Mesenchymal stem cell (in vitro differentiated cells and primary cell): ENCODE measurements around the gene CLTB.
A peak's percentile ranks its signal among the peaks of the same experiment; 100 is the strongest.

Experiments
- DNase-seq: peaks from one replicate; pipeline ENCODE4 v3.0.0-alpha.2; 2013
- H2AFZ ChIP-seq: one replicate; pipeline ENCODE4 v1.6.1; 2013; ENCODE audit warnings: low read depth, mild to moderate bottlenecking, control low read depth, inconsistent platforms, low read length, moderate library complexity
- H2AK5ac ChIP-seq: 2 replicates; pipeline ENCODE4 v1.6.1; 2013; ENCODE audit warnings: low read length, moderate library complexity, mild to moderate bottlenecking, inconsistent platforms; ENCODE audit not compliant: severe bottlenecking
- H2BK120ac ChIP-seq: one replicate; pipeline ENCODE4 v1.6.1; 2013; ENCODE audit warnings: low read depth, mild to moderate bottlenecking, inconsistent platforms, low read length, moderate library complexity
- H2BK12ac ChIP-seq, 2 experiments: one replicate each; pipeline ENCODE4 v1.6.1; 2013; ENCODE audit warnings: inconsistent platforms in 2 of 2, low read length in 2 of 2, mild to moderate bottlenecking in 2 of 2, moderate library complexity in 2 of 2, control low read depth in 1 of 2
- H2BK15ac ChIP-seq: one replicate; pipeline ENCODE4 v1.6.1; 2013; ENCODE audit warnings: mild to moderate bottlenecking, low read depth, inconsistent platforms; ENCODE audit not compliant: poor library complexity, severe bottlenecking
- H2BK5ac ChIP-seq: 2 replicates; pipeline ENCODE4 v1.6.1; 2013; ENCODE audit warnings: low read depth, mild to moderate bottlenecking, low read length, control low read depth, inconsistent platforms; ENCODE audit not compliant: poor library complexity, severe bottlenecking
- H3K14ac ChIP-seq, 2 experiments: one replicate each; pipeline ENCODE4 v1.6.1; 2013; ENCODE audit warnings: inconsistent platforms in 2 of 2, low read length in 2 of 2, control low read depth in 1 of 2, mild to moderate bottlenecking in 1 of 2, moderate library complexity in 1 of 2
- H3K18ac ChIP-seq, 2 experiments: one replicate each; pipeline ENCODE4 v1.6.1; 2013; ENCODE audit warnings: inconsistent platforms in 2 of 2, low read length in 2 of 2, control low read depth in 1 of 2, low read depth in 1 of 2, mild to moderate bottlenecking in 1 of 2
- H3K23ac ChIP-seq, 2 experiments: one replicate each; pipeline ENCODE4 v1.6.1; 2013; ENCODE audit warnings: inconsistent platforms in 2 of 2, low read length in 2 of 2, mild to moderate bottlenecking in 2 of 2, moderate library complexity in 2 of 2, control low read depth in 1 of 2
- H3K27ac ChIP-seq: 2 replicates; pipeline ENCODE4 v1.5.1; 2013; ENCODE audit warnings: mild to moderate bottlenecking, moderate library complexity, low read length, control low read depth, inconsistent platforms; ENCODE audit not compliant: poor library complexity, severe bottlenecking
- H3K27me3 ChIP-seq, 2 experiments: 2 replicates each; pipeline versions ENCODE4 v1.6.1 to v1.7.0; 2013; ENCODE audit warnings: low read length in 2 of 2, mild to moderate bottlenecking in 2 of 2, moderate library complexity in 2 of 2, control low read depth in 1 of 2, inconsistent platforms in 1 of 2; ENCODE audit not compliant: control insufficient read depth in 1 of 2, insufficient read depth in 1 of 2
- H3K36me3 ChIP-seq, 2 experiments: 2 replicates each; pipeline versions ENCODE4 v1.6.1 to v1.7.0; 2013; ENCODE audit warnings: low read length in 2 of 2, control low read depth in 1 of 2, inconsistent platforms in 1 of 2, low read depth in 1 of 2, mild to moderate bottlenecking in 1 of 2; ENCODE audit not compliant: insufficient read depth in 2 of 2, control insufficient read depth in 1 of 2
- H3K4ac ChIP-seq, 2 experiments: one replicate each; pipeline ENCODE4 v1.6.1; 2013; ENCODE audit warnings: inconsistent platforms in 2 of 2, low read length in 2 of 2, mild to moderate bottlenecking in 2 of 2, moderate library complexity in 2 of 2, control low read depth in 1 of 2, low read depth in 1 of 2
- H3K4me1 ChIP-seq: 2 replicates; pipeline ENCODE4 v1.6.1; 2013; ENCODE audit warnings: low read depth, low read length, control low read depth; ENCODE audit not compliant: control insufficient read depth, insufficient read depth
- H3K4me2 ChIP-seq: 2 replicates; pipeline ENCODE4 v1.6.1; 2013; ENCODE audit warnings: low read length, mild to moderate bottlenecking, inconsistent platforms; ENCODE audit not compliant: poor library complexity, severe bottlenecking
- H3K4me3 ChIP-seq, 2 experiments: 2 replicates each; pipeline versions ENCODE4 v1.5.1 to v1.7.0; 2013; ENCODE audit warnings: low read length in 2 of 2, mild to moderate bottlenecking in 2 of 2, control low read depth in 1 of 2, low read depth in 1 of 2; ENCODE audit not compliant: insufficient read depth in 1 of 2
- H3K79me1 ChIP-seq: replicated peaks from 2 replicates; pipeline ENCODE4 v1.6.1; 2013; ENCODE audit warnings: mild to moderate bottlenecking, control low read depth, low read length, inconsistent platforms; ENCODE audit not compliant: poor library complexity, severe bottlenecking
- H3K9ac ChIP-seq: 2 replicates; pipeline ENCODE4 v1.7.0; 2013; ENCODE audit warnings: mild to moderate bottlenecking, low read length, moderate library complexity
- H3K9me3 ChIP-seq: 2 replicates; pipeline ENCODE4 v1.7.0; 2013; ENCODE audit warnings: mild to moderate bottlenecking, low read length; ENCODE audit not compliant: control insufficient read depth
- H4K8ac ChIP-seq: one replicate; pipeline ENCODE4 v1.6.1; 2013; ENCODE audit warnings: inconsistent platforms, mild to moderate bottlenecking, low read length, moderate library complexity
- H4K91ac ChIP-seq: one replicate; pipeline ENCODE4 v1.6.1; 2013; ENCODE audit warnings: mild to moderate bottlenecking, low read length, inconsistent platforms
- WGBS: methylation state at CpG from one replicate; pipeline ENCODE4 v1.1.7; 2013; ENCODE audit warnings: mixed read lengths; 5-methylcytosine and 5-hydroxymethylcytosine counted together

CLTB gene

DNA sequence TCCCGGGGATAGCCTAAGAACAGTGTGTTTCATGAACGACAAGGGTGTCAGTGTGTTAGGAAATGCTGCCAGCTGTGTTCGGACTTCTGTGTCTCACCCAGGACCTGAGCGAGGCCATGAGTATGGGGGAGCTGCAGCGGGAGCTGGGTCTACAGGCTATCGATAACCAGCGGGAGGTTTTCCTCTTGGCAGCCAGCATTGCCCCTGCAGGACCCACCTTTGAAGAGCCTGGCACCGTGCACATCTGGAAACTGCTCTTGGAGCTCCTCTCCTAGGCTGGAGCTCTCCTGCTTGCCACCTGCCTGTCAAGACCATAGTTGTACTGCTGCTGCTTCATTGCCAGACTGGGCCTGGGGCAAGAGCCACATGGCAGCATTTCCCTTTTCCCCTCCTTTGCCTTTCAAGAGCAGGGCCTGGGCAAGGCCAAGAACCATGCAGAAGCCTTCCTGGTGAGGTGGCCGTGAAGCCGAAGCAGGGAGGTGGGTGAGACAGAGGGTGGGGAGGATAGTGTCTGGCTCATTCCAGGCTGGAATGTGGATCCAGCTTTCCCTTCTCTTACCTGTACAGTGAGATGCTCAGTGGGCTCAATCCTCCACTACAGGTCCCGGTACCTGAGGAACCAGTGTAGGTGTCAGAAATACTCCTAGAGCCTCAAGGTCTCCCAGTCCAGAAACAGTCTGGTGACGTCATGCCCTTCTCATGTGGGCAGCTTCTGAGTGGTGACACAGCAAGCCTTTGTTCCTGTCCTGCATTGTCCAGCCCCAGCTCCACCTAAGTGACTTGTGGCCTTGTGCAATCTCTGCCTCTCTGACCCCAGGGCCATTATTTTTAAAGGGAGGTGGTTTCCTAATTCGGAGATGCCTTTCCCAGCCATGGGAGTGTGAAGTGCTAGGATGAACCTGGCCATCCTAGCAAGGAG, 44.5 kb downstream of the CLTB start:
- no peak overlapping the region for H3K4me3 ChIP-seq

DNA sequence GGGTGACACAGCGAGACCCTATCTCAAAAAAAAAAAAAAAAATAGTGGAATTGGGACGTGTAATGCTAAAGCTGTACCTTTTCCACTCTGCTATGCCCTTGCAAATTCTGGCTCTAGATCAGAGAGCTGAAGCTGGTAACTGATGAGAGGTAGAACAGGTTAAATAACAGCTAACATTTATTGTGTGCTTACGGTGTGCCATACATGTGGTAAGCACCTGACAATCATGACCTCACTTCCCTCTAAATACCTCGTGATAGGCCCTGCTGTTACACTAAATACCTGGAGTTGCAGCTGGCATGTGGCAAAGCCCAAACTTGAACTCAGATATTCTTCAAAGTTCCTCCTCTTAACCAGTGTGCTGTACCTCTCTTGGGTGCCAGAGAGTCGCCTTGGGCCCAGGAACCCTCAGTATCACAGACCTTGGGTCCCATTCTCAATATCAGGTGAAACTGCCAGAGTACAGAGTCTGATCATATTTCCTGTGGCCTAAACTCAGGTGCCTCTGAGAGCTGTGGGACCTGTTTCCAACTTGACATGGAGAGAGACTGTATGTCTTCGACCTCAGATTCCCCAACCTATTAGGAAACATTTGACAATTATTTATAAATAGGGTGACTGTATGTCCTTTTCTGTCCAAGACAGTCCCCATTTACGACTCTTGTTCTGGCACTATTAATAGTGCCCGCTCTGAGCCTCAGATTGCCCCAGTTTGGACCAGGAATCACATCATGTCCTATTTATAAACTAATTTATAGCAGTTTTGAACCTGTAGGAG, 46.2 kb downstream of the CLTB start:
- no peaks in the 10 kb centered on the region for H3K9me3 ChIP-seq
- H2BK15ac ChIP-seq: peak overlapping the region; percentile 13
- no peak overlapping the region for H3K18ac ChIP-seq
- H2BK12ac ChIP-seq: no peak overlapping the region
- H2AFZ ChIP-seq: no peak overlapping the region
- H3K27me3 ChIP-seq: no peaks in the 10 kb centered on the region
- peaks cover 10% of the 10 kb centered on the region for H3K4me1 ChIP-seq
- H3K23ac ChIP-seq: no peak overlapping the region
- no peak overlapping the region for H3K4me3 ChIP-seq
- H4K8ac ChIP-seq: no peak overlapping the region
- no peak overlapping the region for H3K9ac ChIP-seq
- 97% methylated on average over 5 of the region's 8 CpGs for WGBS
- H2BK5ac ChIP-seq: no peak overlapping the region
- H4K91ac ChIP-seq: no peak overlapping the region
- no peak overlapping the region for H3K4me2 ChIP-seq
- no peak overlapping the region for H3K27ac ChIP-seq
- peaks cover 45 to 51% of the 10 kb centered on the region in 2 experiments for H3K36me3 ChIP-seq
- DNase-seq: no peak
- no peak overlapping the region for H2AK5ac ChIP-seq
- H3K4ac ChIP-seq: no peak overlapping the region
- H3K14ac ChIP-seq: no peak overlapping the region
- H2BK120ac ChIP-seq: no peak overlapping the region
- H3K79me1 ChIP-seq: peaks cover 31% of the 10 kb centered on the region

More for the DNA sequence above, 44.5 kb downstream of the CLTB start:
- no peak overlapping the region for H3K23ac ChIP-seq
- H3K9me3 ChIP-seq: no peaks in the 10 kb centered on the region
- WGBS: 97% methylated on average over 11 of the region's 13 CpGs
- H3K4me1 ChIP-seq: peaks cover 2% of the 10 kb centered on the region
- no peak overlapping the region for H2BK5ac ChIP-seq
- no peak overlapping the region for H3K4me2 ChIP-seq
- H2AK5ac ChIP-seq: no peak overlapping the region
- peak overlapping the region; percentile 29 for H4K91ac ChIP-seq
- no peak overlapping the region for H3K14ac ChIP-seq
- no peak overlapping the region for H3K4ac ChIP-seq
- peaks cover 23% of the 10 kb centered on the region for H3K79me1 ChIP-seq
- DNase-seq: no peak
- H3K9ac ChIP-seq: no peak overlapping the region
- H2BK12ac ChIP-seq: no peak overlapping the region
- no peak overlapping the region for H2AFZ ChIP-seq
- H3K27me3 ChIP-seq: no peaks in the 10 kb centered on the region
- no peak overlapping the region for H2BK15ac ChIP-seq
- H3K36me3 ChIP-seq: peaks cover 38 to 58% of the 10 kb centered on the region in 2 experiments
- H2BK120ac ChIP-seq: no peak overlapping the region
- H3K18ac ChIP-seq: no peak overlapping the region
- H4K8ac ChIP-seq: peak overlapping the region; percentile 30
- H3K27ac ChIP-seq: no peak overlapping the region

DNA sequence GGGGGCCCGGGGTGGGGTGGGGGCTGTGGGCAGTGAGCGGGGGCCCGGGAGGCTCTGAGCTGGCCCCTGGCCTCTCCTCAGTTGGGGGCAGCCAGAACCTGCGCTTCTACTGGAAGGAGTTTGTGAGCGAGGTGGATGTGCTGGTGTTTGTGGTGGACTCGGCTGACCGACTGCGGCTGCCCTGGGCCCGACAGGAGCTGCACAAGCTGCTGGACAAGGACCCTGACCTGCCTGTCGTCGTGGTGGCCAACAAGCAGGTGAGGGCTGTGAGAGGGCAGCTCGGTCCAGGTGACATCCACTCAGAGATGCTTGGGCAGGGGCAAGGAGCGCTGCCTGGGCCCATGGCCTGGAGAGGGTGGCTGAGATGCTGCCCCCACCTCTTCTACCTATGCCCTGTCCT, 47.6 kb downstream of the CLTB start:
- H3K4me1 ChIP-seq: peaks cover 14% of the 10 kb centered on the region
- H3K27me3 ChIP-seq: no peaks in the 10 kb centered on the region
- no peak overlapping the region for H4K8ac ChIP-seq
- H3K14ac ChIP-seq: no peak overlapping the region
- H3K23ac ChIP-seq: no peak overlapping the region
- WGBS: 98% methylated on average over 10 of the region's 13 CpGs
- H2BK15ac ChIP-seq: no peak overlapping the region
- no peak overlapping the region for H3K4me2 ChIP-seq
- no peaks in the 10 kb centered on the region for H3K9me3 ChIP-seq
- no peak overlapping the region for H2AK5ac ChIP-seq
- H3K18ac ChIP-seq: no peak overlapping the region
- H2AFZ ChIP-seq: no peak overlapping the region
- H3K36me3 ChIP-seq: peaks cover 42 to 45% of the 10 kb centered on the region in 2 experiments
- H3K4me3 ChIP-seq: no peak overlapping the region
- no peak overlapping the region for H3K4ac ChIP-seq
- DNase-seq: no peak
- no peak overlapping the region for H3K9ac ChIP-seq
- H2BK12ac ChIP-seq: no peak overlapping the region
- no peak overlapping the region for H4K91ac ChIP-seq
- H3K27ac ChIP-seq: no peak overlapping the region
- no peak overlapping the region for H2BK120ac ChIP-seq
- H3K79me1 ChIP-seq: peaks cover 31% of the 10 kb centered on the region
- no peak overlapping the region for H2BK5ac ChIP-seq
